ENCODE data around the gene ARHGEF40. TPM values are rescaled to one million over a fixed set of nuclear protein-coding genes. Genes with fewer than 3 reads are reported as not detected.

ARHGEF40 gene
- total RNA-seq, 1 experiment from 2014 or later = 28.3 TPM

DNA sequence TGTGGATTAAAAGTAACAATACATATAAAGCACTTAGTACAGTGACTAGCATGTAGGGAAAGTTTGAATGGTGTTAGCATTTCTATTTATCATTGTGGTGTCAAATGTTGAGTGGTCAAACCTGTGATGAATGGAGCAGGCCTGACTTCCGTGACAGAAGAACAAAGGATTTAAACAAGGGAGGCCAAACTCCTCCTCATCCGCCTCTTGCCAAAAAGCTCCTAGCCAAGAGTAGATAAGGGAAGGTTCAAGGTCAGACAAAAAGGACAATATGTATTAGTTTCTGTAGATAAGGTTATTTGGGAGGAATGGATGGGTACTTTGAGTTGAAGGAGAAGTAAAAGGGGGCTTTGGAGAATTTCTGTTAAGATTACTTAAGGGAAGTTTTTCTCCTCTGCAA is 21.5 kb upstream of the ARHGEF40 start:
- Histone ChIP-seq H3K27ac (no peak overlapping the region), H3K27me3 (no peaks in the 10 kb centered on the region), H3K36me3 (no peaks in the 10 kb centered on the region), H3K9me3 (replicated peaks) (no peaks in the 10 kb centered on the region), H3K4me1 (peaks cover 8% of the 10 kb centered on the region), H3K4me3 (no peak overlapping the region)
- no peak for DNase-seq

DNA sequence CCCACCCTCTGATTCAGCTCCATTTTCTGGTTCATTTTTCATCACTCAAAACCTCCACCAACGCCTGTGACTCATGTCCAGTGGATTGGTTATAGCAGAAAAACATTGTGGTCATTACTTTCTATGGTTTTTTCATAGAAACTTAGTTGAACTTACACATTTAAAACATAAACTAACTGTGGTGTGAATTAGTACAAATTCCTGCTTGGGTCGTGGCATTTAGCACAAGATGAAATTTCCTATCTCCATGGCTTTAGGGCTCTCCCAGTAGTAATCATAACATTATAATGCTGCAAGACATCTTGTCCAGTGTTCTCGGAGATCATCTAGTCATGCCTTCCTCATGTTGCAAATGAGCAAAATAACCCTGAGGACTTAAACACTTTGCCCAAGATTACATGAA is 20.8 kb upstream of the ARHGEF40 start:
- H3K4me3 ChIP-seq = no peak overlapping the region
- no peaks in the 10 kb centered on the region for H3K9me3 ChIP-seq (replicated peaks)

DNA sequence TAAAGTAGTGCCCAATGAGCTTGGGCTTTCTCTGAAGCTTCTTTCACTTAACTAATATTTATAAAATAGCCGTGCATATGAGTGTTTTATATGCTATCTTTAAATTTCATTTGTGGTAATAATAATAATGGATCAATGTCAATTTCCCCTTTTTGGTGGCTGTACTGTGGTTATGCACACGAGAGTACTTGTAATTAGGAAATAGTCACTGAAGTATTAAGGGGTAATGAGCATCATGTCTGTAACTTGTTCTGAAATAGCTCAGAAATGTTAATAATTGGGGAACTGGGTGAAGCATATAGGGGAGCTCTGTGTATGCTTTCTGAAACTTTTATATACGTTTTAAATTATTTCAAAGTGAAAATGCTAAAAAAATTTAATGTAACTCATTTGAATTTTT is 19.5 kb upstream of the ARHGEF40 start:
- no peak for DNase-seq
- Histone ChIP-seq H3K4me1 (no peaks in the 10 kb centered on the region), H3K9me3 (replicated peaks) (no peaks in the 10 kb centered on the region), H3K27ac (no peak overlapping the region), H3K36me3 (no peaks in the 10 kb centered on the region), H3K27me3 (peaks cover 4% of the 10 kb centered on the region; the same call in 1 of the 2 replicates), H3K4me3 (no peak overlapping the region)

More for the DNA sequence above, 20.8 kb upstream of the ARHGEF40 start:
- H3K36me3 ChIP-seq = no peaks in the 10 kb centered on the region
- no peak for DNase-seq
- no peak overlapping the region for H3K27ac ChIP-seq
- H3K4me1 ChIP-seq = peaks cover 2% of the 10 kb centered on the region; the same call in 1 of the 2 replicates
- no peaks in the 10 kb centered on the region for H3K27me3 ChIP-seq

DNA sequence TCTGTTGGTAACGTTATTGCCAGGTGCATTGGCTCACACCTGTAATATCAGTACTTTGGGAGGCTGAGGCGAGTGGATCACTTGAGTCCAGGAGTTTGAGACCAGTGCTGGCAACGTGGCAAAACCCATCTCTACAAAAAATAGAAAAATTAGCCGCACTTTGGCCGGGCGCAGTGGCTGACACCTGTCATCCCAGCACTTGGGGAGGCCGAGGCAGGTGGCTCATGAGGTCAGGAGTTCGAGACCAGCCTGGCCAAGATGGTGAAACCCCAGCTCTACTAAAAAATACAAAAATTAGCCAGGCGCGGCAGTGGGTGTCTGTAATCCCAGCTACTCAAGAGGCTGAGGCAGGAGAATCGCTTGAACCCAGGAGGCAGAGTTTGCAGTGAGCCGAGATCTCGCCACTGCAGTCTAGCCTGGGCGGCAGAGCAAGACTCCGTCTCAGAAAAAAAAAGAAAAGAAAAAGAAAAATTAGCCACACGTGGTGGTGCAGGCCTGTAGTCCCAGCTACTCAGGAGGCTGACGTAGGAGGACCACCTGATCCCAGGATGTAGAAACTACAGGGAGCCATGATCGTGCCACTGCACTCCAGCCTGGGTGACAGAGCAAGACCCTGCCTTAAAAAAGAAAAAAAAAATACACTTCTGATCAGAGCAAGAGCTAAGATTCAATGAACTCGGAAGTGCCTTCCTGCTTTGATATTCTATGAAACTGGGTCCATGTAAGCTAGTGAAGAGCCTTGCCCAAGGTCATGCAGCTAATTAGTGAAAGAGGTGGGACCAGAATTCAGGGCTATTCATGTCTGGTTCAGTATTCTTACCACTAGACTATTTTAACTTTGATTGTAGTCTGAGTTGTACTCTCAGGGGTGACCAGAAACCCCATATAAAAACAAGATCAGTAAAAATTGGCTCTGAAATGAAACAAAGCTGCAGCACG is 16.7 kb upstream of the ARHGEF40 start:
- no peaks in the 10 kb centered on the region for H3K4me1 ChIP-seq
- H3K36me3 ChIP-seq = no peaks in the 10 kb centered on the region
- no peak overlapping the region for H3K4me3 ChIP-seq
- no peak for DNase-seq
- H3K9me3 ChIP-seq (replicated peaks) = no peaks in the 10 kb centered on the region
- H3K27ac ChIP-seq = no peak overlapping the region
- H3K27me3 ChIP-seq = peaks cover 4% of the 10 kb centered on the region; the same call in 1 of the 2 replicates

DNA sequence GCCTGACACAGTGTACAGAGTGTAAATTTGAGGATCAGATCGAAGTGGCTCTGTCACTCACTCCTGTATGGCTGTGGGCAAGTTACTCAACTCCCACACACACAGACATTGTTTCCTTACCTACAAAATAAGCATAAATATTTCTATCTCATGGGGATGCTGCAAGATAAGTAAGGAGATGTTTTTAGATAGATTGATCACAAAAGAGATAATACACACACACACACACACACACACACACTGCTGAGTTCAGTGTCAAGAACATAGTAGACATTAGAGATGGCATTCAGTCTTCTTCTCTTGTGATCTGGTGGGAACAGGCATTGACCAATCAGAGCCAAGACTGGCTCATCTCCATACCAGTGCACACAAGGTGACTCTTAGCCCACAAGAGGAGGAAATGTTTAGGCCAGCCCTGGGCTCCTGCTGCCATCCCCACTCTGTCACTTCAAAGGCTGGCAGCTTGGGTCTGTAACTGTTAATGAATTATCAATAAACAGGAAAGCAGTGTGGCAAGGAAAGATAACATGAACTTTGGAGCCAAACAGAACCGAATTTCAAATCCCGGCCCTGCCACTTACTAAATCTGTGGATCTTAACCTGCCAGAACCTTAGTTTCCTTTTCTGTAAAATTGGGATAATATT is 15.9 kb upstream of the ARHGEF40 start:
- Histone ChIP-seq H3K27ac (no peak overlapping the region), H3K36me3 (no peaks in the 10 kb centered on the region), H3K9me3 (replicated peaks) (no peaks in the 10 kb centered on the region), H3K4me1 (no peaks in the 10 kb centered on the region), H3K27me3 (peaks cover 4% of the 10 kb centered on the region; the same call in 1 of the 2 replicates), H3K4me3 (no peak overlapping the region)
- no peak for DNase-seq

DNA sequence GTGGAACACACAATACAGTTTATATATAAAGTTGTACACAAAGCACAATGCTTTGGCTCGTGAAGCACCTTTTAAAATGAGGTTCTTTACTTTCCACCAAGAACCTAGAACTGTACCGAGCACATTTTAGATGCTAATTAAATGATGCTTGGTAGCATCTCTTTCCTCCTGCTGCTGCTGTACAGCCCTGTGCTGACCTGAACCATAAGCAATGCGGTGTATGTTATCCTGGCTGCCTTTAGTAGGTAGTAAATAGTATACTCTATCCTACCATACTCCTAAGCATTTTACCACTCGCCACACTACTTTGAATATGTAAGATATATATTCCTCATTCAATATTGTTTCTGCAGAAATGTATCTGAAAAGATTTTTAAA is 15.3 kb upstream of the ARHGEF40 start:
- Histone ChIP-seq H3K27ac (no peak overlapping the region), H3K36me3 (no peaks in the 10 kb centered on the region), H3K4me1 (no peaks in the 10 kb centered on the region), H3K9me3 (replicated peaks) (no peaks in the 10 kb centered on the region), H3K4me3 (no peak overlapping the region), H3K27me3 (peaks cover 4% of the 10 kb centered on the region; the same call in 1 of the 2 replicates)
- no peak for DNase-seq

DNA sequence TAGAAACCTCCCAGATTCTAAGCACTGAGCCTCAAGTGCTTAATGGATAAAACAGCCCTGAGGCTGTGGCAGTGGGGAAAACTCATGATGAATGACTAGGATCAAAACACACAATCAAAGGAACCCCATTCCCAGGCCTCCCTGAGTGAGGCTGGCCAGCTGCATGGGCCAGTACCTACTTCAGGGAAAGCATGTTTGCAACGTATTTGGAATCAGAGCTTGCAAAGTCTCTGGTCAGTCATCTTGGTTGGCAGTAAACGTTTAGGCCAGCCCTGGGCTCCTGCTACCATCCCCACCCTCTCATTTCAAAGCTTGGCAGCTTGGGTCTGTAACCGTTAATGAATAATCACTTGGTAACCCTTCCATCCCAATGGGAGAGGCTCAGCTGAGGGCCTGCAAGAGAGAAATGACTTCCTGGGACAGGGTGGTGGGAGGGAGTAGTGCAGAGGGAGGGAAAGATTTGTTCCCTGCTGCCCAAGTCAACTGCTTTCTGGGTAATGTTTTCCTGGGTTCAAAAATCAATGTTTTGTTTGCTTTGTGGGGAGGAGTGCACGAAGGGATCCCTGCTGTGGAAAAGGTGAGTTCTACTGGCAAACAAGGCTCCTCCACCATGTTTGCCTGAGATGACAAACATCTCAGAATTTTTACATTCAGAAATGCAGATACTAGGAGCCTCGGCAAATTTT is 14.5 kb upstream of the ARHGEF40 start:
- H3K4me3 ChIP-seq = no peak overlapping the region
- H3K27me3 ChIP-seq = peaks cover 5% of the 10 kb centered on the region; the same call in 1 of the 2 replicates
- no peaks in the 10 kb centered on the region for H3K36me3 ChIP-seq
- no peak overlapping the region for H3K27ac ChIP-seq
- no peaks in the 10 kb centered on the region for H3K9me3 ChIP-seq (replicated peaks)
- H3K4me1 ChIP-seq = no peaks in the 10 kb centered on the region
- no peak for DNase-seq

DNA sequence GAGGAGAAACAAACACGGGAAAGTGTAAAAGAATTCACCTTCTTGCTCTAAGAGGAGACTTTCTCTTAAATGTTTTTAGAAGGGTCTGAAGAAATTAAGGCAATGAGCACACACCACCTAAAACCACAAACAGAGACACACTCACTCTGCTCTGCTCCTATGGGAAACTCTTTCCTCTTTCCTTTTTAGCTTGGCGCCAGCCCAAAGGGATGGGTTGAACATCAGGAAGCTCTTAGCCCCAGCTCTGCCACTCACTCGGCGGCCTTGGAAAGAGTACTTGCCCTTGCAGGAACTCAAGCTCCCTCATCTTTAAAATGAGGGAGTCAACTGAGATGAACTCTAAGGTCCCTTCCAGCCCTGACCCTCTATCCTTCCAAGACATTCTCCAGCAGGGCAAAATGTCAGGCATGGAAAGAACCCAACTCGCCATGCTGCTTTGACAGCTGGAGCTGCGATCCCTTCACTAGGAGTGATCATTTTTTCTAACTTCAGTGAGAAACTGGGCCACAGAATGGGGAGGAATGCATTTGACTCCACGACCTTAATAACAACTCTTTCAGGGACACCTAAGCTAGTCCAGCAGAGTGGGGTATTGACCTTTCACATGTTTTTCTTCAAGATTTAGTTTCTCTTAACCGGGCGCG is 13.5 kb upstream of the ARHGEF40 start:
- Histone ChIP-seq H3K4me3 (no peak overlapping the region), H3K27ac (no peak overlapping the region)
- DNase-seq = no peak

DNA sequence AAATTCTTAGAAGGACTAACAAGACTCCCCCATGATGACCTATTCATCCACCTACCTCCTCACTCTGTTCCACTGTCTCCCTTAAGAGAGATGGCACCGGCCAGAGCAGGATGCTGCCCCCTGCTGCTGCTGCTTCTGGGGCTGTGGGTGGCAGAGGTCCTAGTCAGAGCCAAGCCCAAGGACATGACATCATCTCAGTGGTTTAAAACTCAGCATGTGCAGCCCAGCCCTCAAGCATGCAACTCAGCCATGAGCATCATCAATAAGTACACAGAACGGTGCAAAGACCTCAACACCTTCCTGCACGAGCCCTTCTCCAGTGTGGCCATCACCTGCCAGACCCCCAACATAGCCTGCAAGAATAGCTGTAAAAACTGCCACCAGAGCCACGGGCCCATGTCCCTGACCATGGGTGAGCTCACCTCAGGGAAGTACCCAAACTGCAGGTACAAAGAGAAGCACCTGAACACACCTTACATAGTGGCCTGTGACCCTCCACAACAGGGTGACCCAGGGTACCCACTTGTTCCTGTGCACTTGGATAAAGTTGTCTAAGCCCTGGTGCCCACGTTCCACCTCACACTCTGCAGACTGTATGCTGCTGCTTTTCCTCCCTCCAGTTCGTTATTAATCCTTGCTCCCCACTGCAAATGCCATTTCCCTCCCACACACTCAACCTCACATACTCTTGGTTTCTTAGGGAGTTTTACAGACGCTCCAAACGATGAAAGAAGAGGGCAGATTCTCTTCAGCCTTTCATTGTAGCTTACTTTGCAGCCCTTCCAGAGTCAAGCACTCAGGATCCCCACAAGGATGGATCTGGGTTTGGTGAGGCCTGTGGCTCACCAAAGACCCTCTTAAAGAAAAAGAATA is 12.1 kb upstream of the ARHGEF40 start, which contains the start of gene RNASE8:
Gene RNASE8, plus strand, starts transcription at position 20 of the 873 bp plus-strand sequence. Its CDS starts 71 bp downstream, at position 91.
- no peak for DNase-seq
- no peak within 1 kb of the TSS for H3K27ac ChIP-seq
- no peaks in the 10 kb centered on the region for H3K36me3 ChIP-seq
- H3K27me3 ChIP-seq = peaks cover 12% of the 10 kb centered on the region; the same call in 1 of the 2 replicates
- H3K9me3 ChIP-seq (replicated peaks) = no peaks in the 10 kb centered on the region
- no peak within 1 kb of the TSS for H3K4me3 ChIP-seq
- H3K4me1 ChIP-seq = no peaks in the 10 kb centered on the region

More for the DNA sequence above, 13.5 kb upstream of the ARHGEF40 start:
- no peaks in the 10 kb centered on the region for H3K4me1 ChIP-seq
- no peaks in the 10 kb centered on the region for H3K9me3 ChIP-seq (replicated peaks)
- H3K36me3 ChIP-seq = no peaks in the 10 kb centered on the region
- peaks cover 8% of the 10 kb centered on the region; the same call in 1 of the 2 replicates for H3K27me3 ChIP-seq

DNA sequence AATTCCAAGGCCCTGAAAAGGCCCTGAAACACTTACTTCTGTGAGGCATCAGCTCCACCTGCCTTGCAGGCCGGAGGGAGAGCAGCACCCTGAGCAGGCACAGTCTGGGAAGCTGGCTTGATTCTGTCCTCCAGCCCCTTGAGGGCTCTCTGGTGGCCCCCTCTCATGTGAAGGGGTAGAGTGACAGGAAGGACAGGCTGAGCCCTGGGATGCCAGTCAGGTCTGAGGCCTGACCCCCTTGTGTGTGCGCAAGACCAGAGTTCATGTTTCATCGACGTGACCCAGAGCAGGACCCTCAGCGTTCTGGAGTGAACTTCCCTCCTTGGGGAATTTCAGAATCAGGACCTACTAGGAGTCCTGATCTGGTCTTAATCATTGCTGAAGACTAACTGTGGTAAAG is 11.2 kb upstream of the ARHGEF40 start:
- no peaks in the 10 kb centered on the region for H3K36me3 ChIP-seq
- no peak for DNase-seq
- H3K4me1 ChIP-seq = no peaks in the 10 kb centered on the region; the same call in 1 of the 2 replicates
- peaks cover 12% of the 10 kb centered on the region; the same call in 1 of the 2 replicates for H3K27me3 ChIP-seq
- H3K27ac ChIP-seq = no peak overlapping the region
- H3K9me3 ChIP-seq (replicated peaks) = no peaks in the 10 kb centered on the region
- H3K4me3 ChIP-seq = no peak overlapping the region

DNA sequence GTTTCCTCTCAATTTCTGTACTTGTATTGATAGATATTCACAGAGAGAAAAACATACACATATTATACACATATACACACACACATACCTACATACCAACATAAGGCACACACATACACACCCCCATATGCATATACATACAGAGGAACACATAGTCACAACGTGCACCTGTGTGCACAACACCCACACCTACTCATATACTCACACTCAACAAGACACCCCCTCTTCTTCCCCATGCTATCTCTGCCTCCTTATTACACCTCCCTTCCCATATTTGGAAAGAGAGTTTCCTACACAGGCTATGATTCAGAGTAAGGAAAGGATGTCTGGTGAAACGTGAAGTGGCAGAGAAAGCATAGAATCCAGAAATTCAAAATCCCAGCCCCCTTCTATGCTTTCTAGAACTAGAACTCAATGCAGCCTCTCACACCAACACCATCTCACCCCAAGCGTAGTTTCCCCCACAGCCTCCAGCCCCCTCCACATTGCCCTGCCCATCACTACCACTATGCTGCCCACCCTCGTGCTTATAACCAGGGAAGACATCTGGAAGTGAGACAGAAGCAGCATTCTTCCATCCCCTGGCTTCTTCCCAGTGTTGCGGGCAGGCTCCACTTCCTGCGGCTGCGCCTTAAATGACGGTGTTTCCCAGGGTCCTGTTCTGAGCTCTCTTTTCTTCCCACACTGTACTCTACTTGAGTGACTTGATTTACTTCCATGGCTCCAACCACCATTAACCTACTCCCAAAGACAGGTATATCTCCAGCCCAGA is 10.1 kb upstream of the ARHGEF40 start:
- Histone ChIP-seq H3K36me3 (no peaks in the 10 kb centered on the region), H3K4me3 (no peak overlapping the region), H3K4me1 (no peaks in the 10 kb centered on the region; the same call in 1 of the 2 replicates), H3K27ac (no peak overlapping the region), H3K27me3 (0 out of 2 replicates have a peak, but pooled peaks cover 8% of the 10 kb centered on the region), H3K9me3 (replicated peaks) (no peaks in the 10 kb centered on the region)
- no peak for DNase-seq

DNA sequence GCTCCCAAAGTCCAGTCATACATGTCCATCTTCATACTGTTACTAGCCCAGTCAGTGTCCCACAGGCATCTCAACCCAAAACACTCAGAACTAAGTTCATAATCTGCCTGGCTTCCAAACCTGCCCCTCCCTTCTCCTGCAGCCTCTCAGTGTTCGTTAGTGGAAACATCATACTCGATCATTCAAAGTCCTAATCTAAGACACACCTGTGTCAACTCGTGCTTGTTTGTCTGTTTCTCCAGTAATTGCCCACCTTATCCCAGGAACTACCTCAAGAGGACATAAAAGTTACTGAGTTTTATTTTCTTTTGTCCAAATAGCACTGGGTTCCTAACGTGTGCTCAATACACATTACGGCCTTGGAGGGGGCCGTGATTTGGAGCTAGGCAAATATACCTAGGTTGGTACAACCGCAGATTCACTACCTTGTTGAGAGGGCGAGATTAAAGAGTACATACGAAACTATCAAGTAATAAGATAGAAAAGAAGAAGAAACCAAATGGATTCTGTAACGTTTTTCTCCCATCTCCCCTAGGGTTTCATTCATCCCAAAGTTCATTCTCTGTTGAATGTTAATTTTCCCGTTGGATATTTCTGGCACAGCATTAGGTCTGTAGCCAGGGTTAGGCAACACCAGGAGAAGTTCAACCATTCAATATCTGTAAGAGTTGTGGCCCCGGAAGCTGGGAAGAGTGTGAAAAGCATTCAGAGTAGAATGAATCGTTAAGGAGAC is 9.3 kb upstream of the ARHGEF40 start:
- Histone ChIP-seq H3K9me3 (replicated peaks) (no peaks in the 10 kb centered on the region), H3K4me1 (no peaks in the 10 kb centered on the region; the same call in 1 of the 2 replicates), H3K27me3 (0 out of 2 replicates have a peak, but pooled peaks cover 8% of the 10 kb centered on the region), H3K36me3 (no peaks in the 10 kb centered on the region), H3K4me3 (no peak overlapping the region), H3K27ac (no peak overlapping the region)
- no peak for DNase-seq
